Breast epithelium (tissue), 3 donors: ENCODE results near the gene MTA1.

Experiments
- POLR2A ChIP-seq: fragments of 450-650 bp; IDR thresholded peaks from one replicate; pipeline ENCODE4 v1.6.1; 2016; ENCODE audit warnings: antibody characterized with exemption, mild to moderate bottlenecking, moderate library complexity
- TF ChIP-seq, protein P1 (sequence below), 3 donors: fragments of 450-650 bp; IDR thresholded peaks; one replicate each; pipeline ENCODE4 v1.5.1; 2016 to 2017; ENCODE audit warnings: antibody characterized with exemption in 3 of 3, mild to moderate bottlenecking in 3 of 3, moderate library complexity in 3 of 3

GRCh38 chr14:105465209-105466031 lies 45.8 kb downstream of the MTA1 start:
- TF ChIP-seq, protein P1, sequence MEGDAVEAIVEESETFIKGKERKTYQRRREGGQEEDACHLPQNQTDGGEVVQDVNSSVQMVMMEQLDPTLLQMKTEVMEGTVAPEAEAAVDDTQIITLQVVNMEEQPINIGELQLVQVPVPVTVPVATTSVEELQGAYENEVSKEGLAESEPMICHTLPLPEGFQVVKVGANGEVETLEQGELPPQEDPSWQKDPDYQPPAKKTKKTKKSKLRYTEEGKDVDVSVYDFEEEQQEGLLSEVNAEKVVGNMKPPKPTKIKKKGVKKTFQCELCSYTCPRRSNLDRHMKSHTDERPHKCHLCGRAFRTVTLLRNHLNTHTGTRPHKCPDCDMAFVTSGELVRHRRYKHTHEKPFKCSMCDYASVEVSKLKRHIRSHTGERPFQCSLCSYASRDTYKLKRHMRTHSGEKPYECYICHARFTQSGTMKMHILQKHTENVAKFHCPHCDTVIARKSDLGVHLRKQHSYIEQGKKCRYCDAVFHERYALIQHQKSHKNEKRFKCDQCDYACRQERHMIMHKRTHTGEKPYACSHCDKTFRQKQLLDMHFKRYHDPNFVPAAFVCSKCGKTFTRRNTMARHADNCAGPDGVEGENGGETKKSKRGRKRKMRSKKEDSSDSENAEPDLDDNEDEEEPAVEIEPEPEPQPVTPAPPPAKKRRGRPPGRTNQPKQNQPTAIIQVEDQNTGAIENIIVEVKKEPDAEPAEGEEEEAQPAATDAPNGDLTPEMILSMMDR (IDR thresholded peaks at IDR 0.05), result no peak
- no peak for TF ChIP-seq POLR2A
